A673 (cell line): Measurements from ENCODE around the gene KCNH8. TPM values are rescaled to one million over a fixed set of nuclear protein-coding genes. Genes with fewer than 3 reads are reported as not detected.

ENCODE experiments used
- BruUV-seq: library from RNA; stranded (reverse); fragments of 400-500 nt; replicated peaks from 2 replicates; lab custom pipeline; 2021; lab: Mats Ljungman, UMichigan
- CTCF ChIA-PET: fragments of 300-600 bp; sonication (Branson Sonifier 250); formaldehyde crosslinking; loops from one replicate; lab custom pipeline; 2022; ENCODE audit warnings: antibody characterized with exemption; lab: Charles Lee
- POLR2A ChIA-PET: fragments of 300-600 bp; sonication (Branson Sonifier 250); formaldehyde crosslinking; loops from one replicate; lab custom pipeline; 2022; ENCODE audit warnings: antibody characterized with exemption; ENCODE audit not compliant: low non-redundant PET; lab: Charles Lee
- DNase-seq: peaks from one replicate; pipeline ENCODE4 v3.0.0-alpha.2; 2015; ENCODE audit warnings: low spot score
- H3K27ac ChIP-seq: fragments of 200-600 bp; sonication (generic); 2 replicates; pipeline ENCODE4 v1.5.1; 2016; ENCODE audit warnings: mixed run types, low read depth, mild to moderate bottlenecking, mixed read lengths, antibody characterized with exemption, low read length; ENCODE audit not compliant: poor library complexity, severe bottlenecking
- H3K27me3 ChIP-seq: fragments of 200-600 bp; sonication (generic); replicated peaks from 2 replicates; pipeline ENCODE4 v1.6.1; 2017; ENCODE audit warnings: mixed run types, low read depth, mild to moderate bottlenecking, mixed read lengths, antibody characterized with exemption, low read length; ENCODE audit not compliant: insufficient read depth, poor library complexity
- H3K36me3 ChIP-seq: fragments of 200-600 bp; sonication (generic); 2 replicates; pipeline ENCODE4 v1.6.1; 2016; ENCODE audit warnings: mixed run types, mild to moderate bottlenecking, mixed read lengths, antibody characterized with exemption, low read length; ENCODE audit not compliant: insufficient read depth, poor library complexity, severe bottlenecking
- H3K4me1 ChIP-seq: fragments of 200-600 bp; sonication (generic); 2 replicates; pipeline ENCODE4 v1.6.1; 2017; ENCODE audit warnings: mixed run types, mild to moderate bottlenecking, mixed read lengths, antibody characterized with exemption, low read length; ENCODE audit not compliant: insufficient read depth, poor library complexity, severe bottlenecking
- H3K4me3 ChIP-seq: fragments of 200-600 bp; sonication (generic); 2 replicates; pipeline ENCODE4 v1.5.1; 2016; ENCODE audit warnings: low read depth, mixed run types, mild to moderate bottlenecking, mixed read lengths, low read length; ENCODE audit not compliant: poor library complexity, severe bottlenecking
- H3K9me3 ChIP-seq: fragments of 200-600 bp; sonication (generic); 2 replicates; pipeline ENCODE4 v1.6.1; 2016; ENCODE audit warnings: mixed run types, low read depth, mild to moderate bottlenecking, mixed read lengths, antibody characterized with exemption, low read length; ENCODE audit not compliant: poor library complexity, severe bottlenecking
- CTCF ChIP-seq: fragments of 300-800, 200-600 bp; sonication (generic); conservative IDR thresholded peaks from 2 replicates; pipeline ENCODE4 v1.5.1; 2017; ENCODE audit warnings: low read depth, mild to moderate bottlenecking, antibody characterized with exemption, low read length, moderate library complexity, mixed read lengths
- EZH2 ChIP-seq: fragments of 200-600 bp; sonication (generic); IDR thresholded peaks from 2 replicates; pipeline ENCODE4 v1.6.1; 2017; ENCODE audit warnings: borderline replicate concordance, low read depth, mild to moderate bottlenecking, mixed read lengths, antibody characterized with exemption, low read length; ENCODE audit not compliant: poor library complexity, severe bottlenecking
- intact Hi-C: fragments of 100-400 bp; cut with micrococcal nuclease; formaldehyde crosslinking; loops from one replicate; pipeline ENCODE4 v1.10.0; 2022; ENCODE audit not compliant: unreplicated experiment
- total RNA-seq: library from RNA; stranded (reverse); gene quantifications from 2 replicates; pipeline ENCODE4 v1.2.3, GENCODE V29; 2021

KCNH8 gene
- total RNA-seq, 1 experiment from 2014 or later: not detected

DNA sequence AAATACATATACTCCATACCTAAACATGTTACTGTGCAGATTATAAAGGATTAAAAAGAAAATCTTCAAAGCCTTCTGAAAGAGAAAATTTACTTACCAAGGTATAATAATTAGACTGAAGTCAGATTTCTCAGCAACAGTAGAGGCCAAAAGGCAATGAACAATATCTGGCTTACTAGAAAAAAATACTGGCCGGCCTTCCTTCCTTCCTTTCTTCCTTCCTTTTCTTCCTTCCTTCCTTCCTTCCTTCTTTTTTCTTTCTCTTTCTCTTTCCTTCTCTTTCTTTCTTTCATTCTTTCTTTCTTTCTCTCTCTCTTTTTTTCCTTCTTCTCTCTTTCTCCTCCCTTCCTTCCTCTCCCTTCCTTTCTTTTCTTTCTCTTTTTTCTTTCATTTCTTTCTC is 209.6 kb downstream of the KCNH8 start:
- intact Hi-C loops: no loop called here
- Histone ChIP-seq H3K4me1 (no peaks in the 10 kb centered on the region), H3K36me3 (no peaks in the 10 kb centered on the region), H3K4me3 (no peak overlapping the region), H3K27me3 (no peaks in the 10 kb centered on the region), H3K27ac (no peak overlapping the region), H3K9me3 (no peaks in the 10 kb centered on the region)
- no peak for DNase-seq
- ChIA-PET POLR2A (no interaction called here), CTCF (no interaction called here)
- BruUV-seq: no TSS peak
- TF ChIP-seq EZH2 (no peak), CTCF (no peak)

GRCh38 chr3:19363071-19363470 is 214.8 kb downstream of the KCNH8 start:
- no peaks in the 10 kb centered on the region for H3K4me1 ChIP-seq
- H3K27ac ChIP-seq: no peak overlapping the region
- H3K27me3 ChIP-seq: no peaks in the 10 kb centered on the region
- ChIA-PET CTCF (no interaction called here), POLR2A (no interaction called here)
- H3K36me3 ChIP-seq: no peaks in the 10 kb centered on the region
- no peak for DNase-seq
- H3K9me3 ChIP-seq: no peaks in the 10 kb centered on the region
- intact Hi-C loops: no loop called here
- no peak for TF ChIP-seq CTCF
- no peak for TF ChIP-seq EZH2
- BruUV-seq: no TSS peak
- no peak overlapping the region for H3K4me3 ChIP-seq

- intact Hi-C loops: no loop called here
Measured at GRCh38 chr3:19364148-19364547, 215.8 kb downstream of the KCNH8 start.

More at GRCh38 chr3:19364148-19364547, 215.8 kb downstream of the KCNH8 start:
- POLR2A ChIA-PET: no interaction called here
- no TSS peak for BruUV-seq
- TF ChIP-seq EZH2 (no peak), CTCF (no peak)
- no peaks in the 10 kb centered on the region for H3K27me3 ChIP-seq
- CTCF ChIA-PET: no interaction called here
- no peak overlapping the region for H3K27ac ChIP-seq
- H3K9me3 ChIP-seq: no peaks in the 10 kb centered on the region
- H3K4me3 ChIP-seq: no peak overlapping the region
- H3K36me3 ChIP-seq: no peaks in the 10 kb centered on the region
- no peaks in the 10 kb centered on the region for H3K4me1 ChIP-seq
- DNase-seq: no peak
